SKM-1 treated with dmso at 0.1 percent for 144 hours (cell line): Measurements from ENCODE around the gene UXS1.

ENCODE experiments used
- DNase-seq: peaks from one replicate; lab custom pipeline; 2025; ENCODE audit not compliant: unreplicated experiment; lab: John Stamatoyannopoulos, UW

UXS1 gene

DNA sequence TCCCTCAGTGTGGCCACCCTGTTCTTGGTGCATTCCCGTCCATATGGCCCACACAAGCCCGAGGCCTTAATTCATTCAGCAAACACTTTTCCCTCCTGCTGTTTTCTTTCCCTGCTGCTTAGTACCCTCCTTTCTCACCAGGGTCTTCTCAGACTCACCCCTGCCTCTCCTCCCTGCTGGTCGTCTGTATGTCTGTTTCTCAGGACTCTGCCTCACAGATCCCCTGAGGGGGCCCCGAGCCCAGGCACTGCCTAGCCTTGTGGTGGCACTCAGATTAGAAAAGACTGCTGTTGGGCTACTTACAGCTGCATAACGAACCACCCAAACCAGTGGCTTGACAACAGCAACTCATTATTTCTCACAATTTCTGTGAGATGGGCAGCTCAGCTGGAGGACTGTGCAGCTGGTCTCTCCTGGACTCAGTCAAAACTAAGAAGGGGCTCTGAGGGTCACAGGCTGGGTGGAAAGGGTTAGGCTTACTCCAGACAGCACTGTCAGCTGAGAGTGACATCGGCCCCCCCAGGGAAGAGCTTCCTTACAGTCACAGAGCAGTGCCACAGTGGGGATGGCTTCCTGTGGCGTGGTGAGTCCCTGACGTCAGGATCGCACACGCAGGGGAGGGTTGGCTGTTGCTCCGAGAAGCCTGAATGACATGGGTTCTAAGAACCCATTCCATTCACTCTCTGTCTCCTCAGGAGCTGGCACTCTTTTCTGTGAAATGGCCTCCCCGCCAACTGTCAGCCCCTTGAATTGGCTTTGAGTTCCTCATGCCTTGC is 139.0 kb downstream of the UXS1 start:
- DNase-seq: no peak

- DNase-seq: no peak
Observed at GRCh38 chr2:106054321-106054720, 139.8 kb downstream of the UXS1 start.

GRCh38 chr2:106053581-106053980 is 140.5 kb downstream of the UXS1 start:
- DNase-seq: no peak

DNA sequence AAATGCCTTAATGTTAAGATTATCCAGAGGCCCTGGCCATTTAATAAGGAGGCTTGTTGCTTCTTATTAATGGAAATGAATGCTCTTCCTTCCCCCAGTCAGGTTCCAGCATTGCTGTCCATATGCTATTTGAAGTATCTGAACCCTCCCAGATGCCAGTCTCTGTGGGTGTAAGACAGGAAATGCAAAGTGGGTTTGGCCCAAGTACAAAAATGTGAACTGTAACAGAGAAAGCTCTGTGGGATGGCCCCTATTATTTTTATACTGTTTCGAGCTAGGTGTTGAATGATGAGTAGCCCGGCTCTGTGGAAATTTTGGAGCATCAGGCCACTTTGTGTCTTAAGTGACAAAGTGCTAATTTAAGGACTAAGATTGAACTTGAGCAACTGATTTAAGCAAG is 141.0 kb downstream of the UXS1 start:
- no peak for DNase-seq

- DNase-seq: no peak
Observed at GRCh38 chr2:106044859-106045258, 149.2 kb downstream of the UXS1 start.

DNA sequence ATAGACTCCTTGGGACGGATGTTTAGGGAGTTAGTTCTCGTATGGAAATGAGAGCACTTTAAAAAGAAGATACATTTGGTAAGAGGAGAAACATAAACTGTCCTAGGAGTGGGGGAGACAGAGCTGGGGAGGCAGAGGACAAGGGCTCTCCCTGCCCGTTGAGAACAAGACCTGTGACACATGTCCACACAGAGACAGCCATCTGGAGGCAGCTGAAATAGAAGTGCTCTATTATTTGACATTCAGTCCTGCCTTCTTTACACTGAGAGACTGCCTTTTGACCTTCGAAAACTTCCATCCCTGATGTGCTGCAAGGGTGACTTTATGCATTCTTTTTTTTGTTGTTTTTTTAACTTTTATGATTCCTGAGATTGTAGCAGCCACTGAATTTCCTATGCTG is 150.1 kb downstream of the UXS1 start:
- no peak for DNase-seq
